Measurements from ENCODE around the gene CSTPP1. TPM values are rescaled to one million over a fixed set of nuclear protein-coding genes. Genes with fewer than 3 reads are reported as not detected.

The CSTPP1 gene
- total and polyA plus RNA-seq, 2 donors (not counting 1 experiment from before 2014, with no cell fraction given), result 11.5 to 29.0 TPM

DNA sequence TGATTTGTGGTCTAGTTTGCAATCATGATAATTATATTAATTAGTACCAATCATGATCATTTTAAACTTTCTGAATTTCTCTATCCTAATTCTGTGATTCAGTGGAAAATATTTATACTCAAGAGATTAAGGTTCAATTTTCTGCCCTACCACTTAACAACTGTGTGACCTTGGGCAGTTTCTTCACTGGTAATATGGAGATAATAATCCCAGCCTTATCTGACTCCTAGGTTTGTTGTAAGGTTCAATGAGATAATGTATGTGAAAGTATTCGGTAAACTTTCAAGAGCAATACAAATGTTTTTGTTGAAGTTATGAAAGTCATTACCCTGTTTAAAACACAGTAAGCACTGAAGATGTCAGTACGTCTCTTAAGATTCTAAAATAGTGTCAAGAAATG is 36.3 kb downstream of the CSTPP1 start:
- H3K4me3 Mint-ChIP-seq, result no peak overlapping the region
- Histone ChIP-seq H3K79me2 (ENCODE audit: control insufficient read depth, insufficient read depth, low read length) (no peaks in the 10 kb centered on the region), H3K9me3 (ENCODE audit: control extremely low read depth in 1 of 3, control insufficient read depth in 2 of 3, insufficient read depth in 1 of 3, low read length in 2 of 3) (no peaks in the 10 kb centered on the region), H3K9ac (ENCODE audit: low read length) (no peak overlapping the region), H3K4me1 (ENCODE audit: control insufficient read depth in 2 of 2, insufficient read depth in 2 of 2, low read length in 2 of 2) (no peaks in the 10 kb centered on the region), H3K27ac (ENCODE audit: low read length in 2 of 2) (no peak overlapping the region), H4K20me1 (ENCODE audit: control insufficient read depth, insufficient read depth, low read length, poor library complexity, severe bottlenecking) (no peaks in the 10 kb centered on the region), H3K27me3 (replicated peaks in 1 of 4; ENCODE audit: control extremely low read depth in 1 of 4, control insufficient read depth in 3 of 4, insufficient read depth in 4 of 4, low read length in 3 of 4) (no peaks in the 10 kb centered on the region), H3K4me2 (replicated peaks; ENCODE audit: low read depth, low read length, poor library complexity, severe bottlenecking) (no peak overlapping the region), H2AFZ (ENCODE audit: insufficient read depth, low read depth, low read length, poor library complexity, severe bottlenecking) (no peak overlapping the region), H3K4me3 (ENCODE audit: control extremely low read depth in 1 of 5, extremely low read depth in 1 of 5, insufficient read depth in 1 of 5, low read depth in 2 of 5, low read length in 4 of 5) (no peak overlapping the region), H3K36me3 (replicated peaks in 1 of 2; ENCODE audit: control extremely low read depth in 1 of 2, control insufficient read depth in 1 of 2, extremely low read depth in 1 of 2, insufficient read depth in 2 of 2, low read length in 1 of 2) (peaks cover 0 to 2% of the 10 kb centered on the region in 2 experiments)
- no peak for ATAC-seq (ENCODE audit: low read depth)
- TF ChIP-seq, protein P1, sequence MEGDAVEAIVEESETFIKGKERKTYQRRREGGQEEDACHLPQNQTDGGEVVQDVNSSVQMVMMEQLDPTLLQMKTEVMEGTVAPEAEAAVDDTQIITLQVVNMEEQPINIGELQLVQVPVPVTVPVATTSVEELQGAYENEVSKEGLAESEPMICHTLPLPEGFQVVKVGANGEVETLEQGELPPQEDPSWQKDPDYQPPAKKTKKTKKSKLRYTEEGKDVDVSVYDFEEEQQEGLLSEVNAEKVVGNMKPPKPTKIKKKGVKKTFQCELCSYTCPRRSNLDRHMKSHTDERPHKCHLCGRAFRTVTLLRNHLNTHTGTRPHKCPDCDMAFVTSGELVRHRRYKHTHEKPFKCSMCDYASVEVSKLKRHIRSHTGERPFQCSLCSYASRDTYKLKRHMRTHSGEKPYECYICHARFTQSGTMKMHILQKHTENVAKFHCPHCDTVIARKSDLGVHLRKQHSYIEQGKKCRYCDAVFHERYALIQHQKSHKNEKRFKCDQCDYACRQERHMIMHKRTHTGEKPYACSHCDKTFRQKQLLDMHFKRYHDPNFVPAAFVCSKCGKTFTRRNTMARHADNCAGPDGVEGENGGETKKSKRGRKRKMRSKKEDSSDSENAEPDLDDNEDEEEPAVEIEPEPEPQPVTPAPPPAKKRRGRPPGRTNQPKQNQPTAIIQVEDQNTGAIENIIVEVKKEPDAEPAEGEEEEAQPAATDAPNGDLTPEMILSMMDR (IDR thresholded peaks at IDR 0.05), result no peak
- TF ChIP-seq EZH2 (IDR thresholded peaks at IDR 0.05; ENCODE audit: borderline replicate concordance, insufficient read depth, low read depth, low read length, poor library complexity, severe bottlenecking), result no peak
- CTCF ChIA-PET, result interaction anchor here (0.7 kb wide), 1 partner anchor 180 kb away, joined by 3 read pairs; no protein-coding TSS in a partner anchor
- no CpG with 5 or more reads among the region's 2 CpGs for WGBS (ENCODE audit: insufficient coverage)
- intact Hi-C loops (cut with micrococcal nuclease), result no loop called here
- DNase-seq, result no peak
- no peaks in the 10 kb centered on the region for H3K27me3 Mint-ChIP-seq
- H3K4me1 Mint-ChIP-seq, result no peaks in the 10 kb centered on the region
- POLR2A ChIA-PET, result no interaction called here
- H3K9me3 Mint-ChIP-seq (ENCODE audit: insufficient read depth), result no peaks in the 10 kb centered on the region
- no peak overlapping the region for H3K27ac Mint-ChIP-seq

DNA sequence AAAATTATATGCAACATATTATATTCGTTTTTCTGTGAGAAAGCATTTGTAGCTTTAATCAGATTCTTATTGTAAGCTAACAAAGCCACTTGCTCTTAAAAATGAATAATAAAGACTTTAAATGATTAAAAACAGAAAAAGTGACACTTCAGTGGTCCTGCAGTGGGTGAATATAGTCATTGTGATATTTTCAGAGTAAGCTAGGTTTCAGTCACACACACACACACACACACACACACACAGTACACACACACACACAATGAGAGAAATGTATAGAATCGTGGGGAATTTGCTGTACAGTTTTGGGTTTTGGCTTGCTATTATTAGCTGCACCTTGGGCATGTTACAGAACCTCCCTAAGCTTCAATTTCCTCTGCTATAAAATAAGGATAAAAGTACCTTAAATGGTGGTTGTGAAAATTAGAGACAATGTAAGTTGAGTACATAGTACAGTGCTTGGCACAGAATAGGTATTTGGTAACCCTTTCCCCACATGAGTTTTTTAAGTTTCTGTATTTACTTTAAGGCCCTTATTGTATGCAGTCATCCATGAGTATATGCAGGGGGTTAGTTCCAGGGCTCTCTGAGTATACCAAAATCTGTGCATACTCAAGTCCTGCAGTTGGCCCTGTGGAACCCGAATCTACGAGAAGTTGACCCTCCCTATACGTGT is 39.8 kb downstream of the CSTPP1 start:
- ChIA-PET CTCF (interaction anchor here (1.3 kb wide), 1 partner anchor 10 kb away, joined by 4 read pairs; no protein-coding TSS in a partner anchor), POLR2A (no interaction called here)
- H4K20me1 ChIP-seq (ENCODE audit: control insufficient read depth, insufficient read depth, low read length, poor library complexity, severe bottlenecking), result no peaks in the 10 kb centered on the region
- H3K9me3 Mint-ChIP-seq (ENCODE audit: insufficient read depth), result no peaks in the 10 kb centered on the region
- no peak for ATAC-seq (ENCODE audit: low read depth)
- H3K27me3 ChIP-seq (replicated peaks in 1 of 4; ENCODE audit: control extremely low read depth in 1 of 4, control insufficient read depth in 3 of 4, insufficient read depth in 4 of 4, low read length in 3 of 4), result no peaks in the 10 kb centered on the region
- no peak for DNase-seq
- H3K4me1 ChIP-seq (ENCODE audit: control insufficient read depth in 2 of 2, insufficient read depth in 2 of 2, low read length in 2 of 2), result no peaks in the 10 kb centered on the region
- no peak overlapping the region for H3K9ac ChIP-seq (ENCODE audit: low read length)
- H3K9me3 ChIP-seq (ENCODE audit: control extremely low read depth in 1 of 3, control insufficient read depth in 2 of 3, insufficient read depth in 1 of 3, low read length in 2 of 3), result no peaks in the 10 kb centered on the region
- H3K4me3 Mint-ChIP-seq, result no peak overlapping the region
- H3K79me2 ChIP-seq (ENCODE audit: control insufficient read depth, insufficient read depth, low read length), result no peaks in the 10 kb centered on the region
- no peak overlapping the region for H3K4me2 ChIP-seq (replicated peaks; ENCODE audit: low read depth, low read length, poor library complexity, severe bottlenecking)
- no peak overlapping the region for H3K27ac ChIP-seq (ENCODE audit: low read length in 2 of 2)
- no peak overlapping the region for H2AFZ ChIP-seq (ENCODE audit: insufficient read depth, low read depth, low read length, poor library complexity, severe bottlenecking)
- no peak for TF ChIP-seq EZH2 (IDR thresholded peaks at IDR 0.05; ENCODE audit: borderline replicate concordance, insufficient read depth, low read depth, low read length, poor library complexity, severe bottlenecking)
- H3K4me1 Mint-ChIP-seq, result peaks cover 2% of the 10 kb centered on the region
- no peak overlapping the region for H3K4me3 ChIP-seq (ENCODE audit: control extremely low read depth in 1 of 5, extremely low read depth in 1 of 5, insufficient read depth in 1 of 5, low read depth in 2 of 5, low read length in 4 of 5)
- no peaks in the 10 kb centered on the region for H3K27me3 Mint-ChIP-seq
- WGBS (ENCODE audit: insufficient coverage), result 95% methylated on average over 3 of the region's 5 CpGs
- H3K27ac Mint-ChIP-seq, result no peak overlapping the region
- intact Hi-C loops (cut with micrococcal nuclease), result no loop called here
- H3K36me3 ChIP-seq (replicated peaks in 1 of 2; ENCODE audit: control extremely low read depth in 1 of 2, control insufficient read depth in 1 of 2, extremely low read depth in 1 of 2, insufficient read depth in 2 of 2, low read length in 1 of 2), result peaks cover 0 to 2% of the 10 kb centered on the region in 2 experiments
